ENCODE results near the gene CACNG6.

GRCh38 chr19:53991224-53992113 is at the start of gene CACNG6:
- TF ChIP-seq, protein P1, sequence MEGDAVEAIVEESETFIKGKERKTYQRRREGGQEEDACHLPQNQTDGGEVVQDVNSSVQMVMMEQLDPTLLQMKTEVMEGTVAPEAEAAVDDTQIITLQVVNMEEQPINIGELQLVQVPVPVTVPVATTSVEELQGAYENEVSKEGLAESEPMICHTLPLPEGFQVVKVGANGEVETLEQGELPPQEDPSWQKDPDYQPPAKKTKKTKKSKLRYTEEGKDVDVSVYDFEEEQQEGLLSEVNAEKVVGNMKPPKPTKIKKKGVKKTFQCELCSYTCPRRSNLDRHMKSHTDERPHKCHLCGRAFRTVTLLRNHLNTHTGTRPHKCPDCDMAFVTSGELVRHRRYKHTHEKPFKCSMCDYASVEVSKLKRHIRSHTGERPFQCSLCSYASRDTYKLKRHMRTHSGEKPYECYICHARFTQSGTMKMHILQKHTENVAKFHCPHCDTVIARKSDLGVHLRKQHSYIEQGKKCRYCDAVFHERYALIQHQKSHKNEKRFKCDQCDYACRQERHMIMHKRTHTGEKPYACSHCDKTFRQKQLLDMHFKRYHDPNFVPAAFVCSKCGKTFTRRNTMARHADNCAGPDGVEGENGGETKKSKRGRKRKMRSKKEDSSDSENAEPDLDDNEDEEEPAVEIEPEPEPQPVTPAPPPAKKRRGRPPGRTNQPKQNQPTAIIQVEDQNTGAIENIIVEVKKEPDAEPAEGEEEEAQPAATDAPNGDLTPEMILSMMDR (conservative IDR thresholded peaks at IDR 0.05 in 1 of 2, IDR thresholded peaks at IDR 0.05 in 1 of 2; ENCODE audit: low read depth in 1 of 2, low read length in 2 of 2) = no peak
- no peak for TF ChIP-seq EZH2 (IDR thresholded peaks at IDR 0.05; ENCODE audit: low read length, missing control alignments)
